Measurements from ENCODE around the gene APH1A.
"Not testable (repeated sequence)": the region's sequence is repeated elsewhere in the genome, so short reads cannot be mapped to it uniquely, and the experiment has no call there.

APH1A gene

GRCh38 chr1:150215855-150216254 is 53.0 kb downstream of the APH1A start:
- not testable (repeated sequence) for H3K4me3 ChIP-seq (ENCODE audit: low read depth in 1 of 2, low read length in 2 of 2); H3K9me3 ChIP-seq (ENCODE audit: control insufficient read depth in 1 of 2, low read length in 2 of 2); H3K27me3 ChIP-seq (ENCODE audit: control insufficient read depth in 1 of 2, insufficient read depth in 2 of 2, low read length in 2 of 2); H3K36me3 ChIP-seq (ENCODE audit: control insufficient read depth in 1 of 2, insufficient read depth in 2 of 2, low read length in 2 of 2); H3K4me1 ChIP-seq (ENCODE audit: control insufficient read depth in 1 of 2, insufficient read depth in 2 of 2, low read length in 2 of 2); H3K9ac ChIP-seq (ENCODE audit: low read depth in 1 of 2, low read length in 2 of 2); H3K27ac ChIP-seq (ENCODE audit: low read depth, low read length)

Measured in duodenal mucosa (tissue), 2 donors.